GM18870 (cell line): ENCODE measurements around the gene RAB18.
A peak's percentile ranks its signal among the peaks of the same experiment; 100 is the strongest.
"Not testable (repeated sequence)": the region's sequence is repeated elsewhere in the genome, so short reads cannot be mapped to it uniquely, and the experiment has no call there.

Experiments used
- ATAC-seq: cut with Tn5 transposase; IDR thresholded peaks from one replicate; pipeline ENCODE4 v1.9.1; 2021; ENCODE audit warnings: moderate library complexity; ENCODE audit not compliant: unreplicated experiment

RAB18 gene

DNA sequence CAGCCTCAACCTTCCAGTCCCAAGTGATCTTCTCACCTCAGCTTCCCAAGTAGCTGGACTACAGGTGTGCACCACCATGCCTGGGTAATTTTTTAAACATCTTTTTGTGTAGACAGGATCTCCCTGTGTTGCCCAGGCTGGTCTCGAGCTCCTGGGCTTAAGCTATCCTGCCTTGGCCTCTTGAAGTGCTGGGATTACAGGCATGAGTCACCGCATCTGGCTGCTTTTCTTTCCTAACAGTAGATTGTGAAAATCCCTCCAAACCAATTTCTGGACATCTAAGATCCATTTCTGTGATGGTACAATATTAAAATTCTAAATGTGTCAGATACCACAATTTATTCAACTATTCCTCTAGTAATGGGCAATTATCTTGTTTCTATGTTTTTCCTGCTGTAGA lies 38.7 kb downstream of the RAB18 start:
- no peak for ATAC-seq

GRCh38 chr10:27547047-27547446 lies 42.9 kb downstream of the RAB18 start:
- no peak for ATAC-seq

GRCh38 chr10:27547482-27547881 lies 43.4 kb downstream of the RAB18 start:
- ATAC-seq: no peak

DNA sequence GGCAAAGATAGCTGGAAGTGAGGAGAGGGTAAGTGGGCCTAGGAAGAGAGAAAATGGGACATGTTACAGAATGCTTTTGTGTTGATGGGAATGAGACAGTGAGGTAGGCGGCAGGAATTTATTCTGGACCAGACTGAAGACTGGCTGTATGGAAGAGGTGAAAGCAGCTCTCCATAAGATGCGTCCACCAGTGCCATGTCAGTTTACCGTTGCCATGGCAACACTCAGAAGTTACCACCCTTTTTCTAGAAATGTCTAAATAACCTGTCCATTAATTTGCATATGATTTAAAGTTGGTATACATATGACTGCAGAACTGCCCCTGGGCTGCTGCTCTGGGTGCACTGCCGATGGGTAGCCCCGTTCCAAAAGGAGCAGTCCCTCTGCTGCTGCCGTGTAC lies 46.7 kb downstream of the RAB18 start:
- no peak for ATAC-seq

- peak; percentile 50 for ATAC-seq
Observed at GRCh38 chr10:27558612-27559020, 54.5 kb downstream of the RAB18 start.

GRCh38 chr10:27561334-27561733 lies 57.2 kb downstream of the RAB18 start:
- no peak for ATAC-seq

GRCh38 chr10:27564398-27564797 lies 60.3 kb downstream of the RAB18 start:
- peak; percentile 48 for ATAC-seq

GRCh38 chr10:27564880-27565279 lies 60.8 kb downstream of the RAB18 start:
- ATAC-seq: no peak

DNA sequence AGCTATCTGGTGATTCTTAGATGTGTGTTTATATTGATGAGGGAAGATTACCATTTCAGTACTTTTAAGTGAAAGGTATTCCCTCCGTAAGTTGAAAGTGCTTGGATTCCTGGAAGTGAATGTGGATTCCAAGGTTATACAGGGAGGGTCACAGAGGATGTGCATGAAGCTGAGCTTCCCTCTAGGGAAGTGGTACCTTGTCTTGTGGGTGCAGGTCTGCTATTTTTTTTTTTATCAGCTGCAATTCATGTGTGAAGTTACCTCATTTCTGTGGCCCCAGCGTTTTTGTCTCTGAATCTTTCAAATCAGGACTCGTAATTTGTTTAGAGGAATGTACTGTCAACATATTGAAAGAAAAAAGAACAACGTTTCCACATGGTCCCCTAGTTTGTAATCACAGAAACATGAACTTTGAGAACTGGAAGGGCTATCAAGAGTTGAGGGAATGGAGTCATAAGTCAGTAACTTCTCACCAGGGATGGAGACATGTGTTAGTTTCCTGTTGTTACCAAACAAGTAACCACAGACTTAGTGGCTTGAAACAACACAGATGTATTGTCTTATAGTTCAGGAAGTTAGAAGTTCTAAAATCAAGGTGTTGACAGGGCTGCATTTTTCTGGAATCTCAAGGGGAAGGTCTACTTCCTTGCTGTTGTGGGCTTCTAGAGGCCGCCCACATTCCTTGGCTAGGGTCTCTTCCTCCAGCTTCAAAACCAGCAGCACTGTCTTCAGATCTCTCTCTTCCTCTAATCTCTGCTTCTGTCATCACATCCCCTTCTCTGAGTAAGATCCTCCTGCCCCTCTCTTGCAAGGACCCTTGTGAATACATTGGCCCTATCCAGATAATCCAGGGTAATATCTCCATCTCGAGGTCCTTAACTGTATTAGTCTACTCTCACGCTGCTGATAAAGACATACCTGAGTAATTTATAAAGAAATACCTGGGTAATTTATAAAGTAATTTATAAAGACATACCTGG lies 64.4 kb downstream of the RAB18 start:
- no peak for ATAC-seq

- ATAC-seq: no peak
Observed at GRCh38 chr10:27569946-27570345, 65.8 kb downstream of the RAB18 start.

- not testable (repeated sequence) for ATAC-seq
Observed at GRCh38 chr10:27577038-27577437, 72.9 kb downstream of the RAB18 start.

- no peak for ATAC-seq
Observed at GRCh38 chr10:27578316-27578715, 74.2 kb downstream of the RAB18 start.

- no peak for ATAC-seq
Observed at GRCh38 chr10:27581225-27581624, 77.1 kb downstream of the RAB18 start.

DNA sequence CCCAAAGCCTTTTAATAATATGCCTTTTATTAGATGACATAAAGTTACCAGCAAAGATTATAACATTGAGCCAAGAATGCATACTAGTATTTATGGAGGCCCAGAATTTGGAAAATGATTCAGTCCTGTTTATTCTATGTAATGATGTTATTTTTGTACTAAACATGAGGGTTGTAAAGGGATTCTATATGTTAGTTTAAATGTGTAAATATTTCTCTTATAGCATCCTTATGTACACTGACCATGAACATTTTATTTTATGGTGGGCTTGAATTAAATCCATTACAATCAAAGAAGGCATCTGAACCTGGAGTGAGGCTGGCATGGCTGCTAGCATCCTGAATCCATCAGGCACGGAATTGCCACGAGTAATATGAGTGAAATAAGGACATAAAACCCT lies 80.2 kb downstream of the RAB18 start:
- no peak for ATAC-seq
